Uterus (tissue), 2 donors: ENCODE results near the gene SENP7.

Experiments used
- CTCF ChIP-seq, 4 experiments: fragments of 200-600 bp in 2 of 4; fragments of 450-650 bp in 2 of 4; sonication (generic) in 2 of 4; IDR thresholded peaks; one replicate each; pipeline ENCODE4 v1.5.1; 2016 to 2019; ENCODE audit warnings: antibody characterized with exemption in 4 of 4, mild to moderate bottlenecking in 2 of 4, moderate library complexity in 1 of 4
- POLR2A ChIP-seq, 2 donors: fragments of 450-650 bp; IDR thresholded peaks; one replicate each; pipeline ENCODE4 v1.6.1; 2016; ENCODE audit warnings: antibody characterized with exemption in 2 of 2, mild to moderate bottlenecking in 1 of 2, moderate library complexity in 1 of 2

- no peak for TF ChIP-seq CTCF (IDR thresholded peaks at IDR 0.05)
- TF ChIP-seq POLR2A (IDR thresholded peaks at IDR 0.05): no peak
Measured at GRCh38 chr3:101279162-101279561, 233.8 kb downstream of the SENP7 start.
